IPS-18c (cell line): Measurements from ENCODE around the gene OSBPL10.
"Not testable (repeated sequence)": the region's sequence is repeated elsewhere in the genome, so short reads cannot be mapped to it uniquely, and the experiment has no call there.

Experiments used
- H3K4me3 ChIP-seq: 2 replicates; pipeline ENCODE4 v1.7.0; 2013; ENCODE audit warnings: low read depth, mild to moderate bottlenecking, low read length, moderate library complexity; ENCODE audit not compliant: insufficient read depth
- H3K9me3 ChIP-seq: one replicate; pipeline ENCODE4 v1.6.1; 2013; ENCODE audit warnings: mild to moderate bottlenecking, low read length, moderate library complexity; ENCODE audit not compliant: control insufficient read depth, insufficient read depth

Gene OSBPL10

GRCh38 chr3:31709005-31709404 is 272.1 kb downstream of the OSBPL10 start:
- no peaks in the 10 kb centered on the region for H3K9me3 ChIP-seq
- H3K4me3 ChIP-seq = no peak overlapping the region

- H3K9me3 ChIP-seq = no peaks in the 10 kb centered on the region
- no peak overlapping the region for H3K4me3 ChIP-seq
These were observed 273.8 kb downstream of the OSBPL10 start for GRCh38 chr3:31707286-31707685.

GRCh38 chr3:31705736-31706135 is 275.3 kb downstream of the OSBPL10 start:
- peaks cover 2% of the 10 kb centered on the region for H3K9me3 ChIP-seq
- H3K4me3 ChIP-seq = no peak overlapping the region

- H3K4me3 ChIP-seq = no peak overlapping the region
These were observed 276.4 kb downstream of the OSBPL10 start for GRCh38 chr3:31704591-31705179.

GRCh38 chr3:31704156-31704555 is 276.9 kb downstream of the OSBPL10 start:
- H3K4me3 ChIP-seq = no peak overlapping the region
- H3K9me3 ChIP-seq = peaks cover 2% of the 10 kb centered on the region

More at GRCh38 chr3:31704591-31705179, 276.4 kb downstream of the OSBPL10 start:
- H3K9me3 ChIP-seq = peaks cover 2% of the 10 kb centered on the region

GRCh38 chr3:31701286-31701685 is 279.8 kb downstream of the OSBPL10 start:
- Histone ChIP-seq H3K4me3 (no peak overlapping the region), H3K9me3 (peaks cover 2% of the 10 kb centered on the region)

- Histone ChIP-seq H3K4me3 (no peak overlapping the region), H3K9me3 (peaks cover 2% of the 10 kb centered on the region)
These were observed 281.6 kb downstream of the OSBPL10 start for GRCh38 chr3:31699309-31699953.

GRCh38 chr3:31696815-31697548 is 284.1 kb downstream of the OSBPL10 start:
- Histone ChIP-seq H3K4me3 (no peak overlapping the region), H3K9me3 (peaks cover 2% of the 10 kb centered on the region)

- H3K4me3 ChIP-seq = no peak overlapping the region
- no peaks in the 10 kb centered on the region for H3K9me3 ChIP-seq
These were observed 285.1 kb downstream of the OSBPL10 start for GRCh38 chr3:31696009-31696297.

- no peak overlapping the region for H3K4me3 ChIP-seq
- no peaks in the 10 kb centered on the region for H3K9me3 ChIP-seq
These were observed 285.6 kb downstream of the OSBPL10 start for GRCh38 chr3:31695280-31696008.

GRCh38 chr3:31693346-31693745 is 287.7 kb downstream of the OSBPL10 start:
- no peak overlapping the region for H3K4me3 ChIP-seq
- no peaks in the 10 kb centered on the region for H3K9me3 ChIP-seq

- Histone ChIP-seq H3K4me3 (no peak overlapping the region), H3K9me3 (no peaks in the 10 kb centered on the region)
These were observed 288.3 kb downstream of the OSBPL10 start for GRCh38 chr3:31692751-31693150.

- Histone ChIP-seq H3K9me3 (no peaks in the 10 kb centered on the region), H3K4me3 (no peak overlapping the region)
These were observed 290.3 kb downstream of the OSBPL10 start for GRCh38 chr3:31690771-31691170.

GRCh38 chr3:31689523-31689922 is 291.5 kb downstream of the OSBPL10 start:
- not testable (repeated sequence) for H3K4me3 ChIP-seq, H3K9me3 ChIP-seq

GRCh38 chr3:31688984-31689383 is 292.1 kb downstream of the OSBPL10 start:
- no peak overlapping the region for H3K4me3 ChIP-seq
- no peaks in the 10 kb centered on the region for H3K9me3 ChIP-seq

- H3K9me3 ChIP-seq = no peaks in the 10 kb centered on the region
- H3K4me3 ChIP-seq = no peak overlapping the region
These were observed 293.9 kb downstream of the OSBPL10 start for GRCh38 chr3:31687020-31687802.
